MCF 10A (cell line): ENCODE results near the gene ZNF611. TPM values are rescaled to one million over a fixed set of nuclear protein-coding genes. Genes with fewer than 3 reads are reported as not detected.
"Not testable (repeated sequence)": the region's sequence is repeated elsewhere in the genome, so short reads cannot be mapped to it uniquely, and the experiment has no call there.

Experiments
- BruUV-seq: library from RNA; stranded (reverse); fragments of 400-500 nt; replicated peaks from 2 replicates; lab custom pipeline; 2021; lab: Mats Ljungman, UMichigan
- CTCF ChIA-PET: fragments of 300-600 bp; sonication (Branson Sonifier 250); formaldehyde crosslinking; extraction: SDS; loops from one replicate; lab custom pipeline; 2021; ENCODE audit warnings: antibody characterized with exemption, inconsistent platforms; lab: Yijun Ruan, JAX
- POLR2A ChIA-PET: fragments of 300-600, 350-650 bp; sonication (Branson Sonifier 250); formaldehyde crosslinking; extraction: SDS; loops from one replicate; lab custom pipeline; 2020; ENCODE audit warnings: antibody characterized with exemption, inconsistent platforms; lab: Yijun Ruan, JAX
- DNase-seq: peaks from one replicate; pipeline ENCODE4 v3.0.0-alpha.2; 2018; ENCODE audit not compliant: unreplicated experiment
- H3K27ac Mint-ChIP-seq: one replicate; pipeline ENCODE4 v1.8.0; 2022; ENCODE audit warnings: mild to moderate bottlenecking, low read depth, mixed read lengths; ENCODE audit not compliant: unreplicated experiment
- H3K27me3 Mint-ChIP-seq: one replicate; pipeline ENCODE4 v1.8.0; 2022; ENCODE audit warnings: mixed read lengths; ENCODE audit not compliant: insufficient read depth, unreplicated experiment
- H3K36me3 Mint-ChIP-seq: one replicate; pipeline ENCODE4 v1.8.0; 2022; ENCODE audit warnings: mild to moderate bottlenecking, moderate library complexity, mixed read lengths; ENCODE audit not compliant: insufficient read depth, unreplicated experiment
- H3K4me1 Mint-ChIP-seq: one replicate; pipeline ENCODE4 v1.8.0; 2022; ENCODE audit warnings: mixed read lengths; ENCODE audit not compliant: insufficient read depth, unreplicated experiment
- H3K4me3 Mint-ChIP-seq: one replicate; pipeline ENCODE4 v1.8.0; 2022; ENCODE audit warnings: mild to moderate bottlenecking, moderate library complexity, mixed read lengths; ENCODE audit not compliant: unreplicated experiment
- H3K9me3 Mint-ChIP-seq: one replicate; pipeline ENCODE4 v1.8.0; 2022; ENCODE audit warnings: mixed read lengths; ENCODE audit not compliant: unreplicated experiment
- CTCF ChIP-seq: fragments of 200-600 bp; IDR thresholded peaks from one replicate; pipeline ENCODE4 v1.8.0; 2022; ENCODE audit warnings: antibody characterized with exemption, mild to moderate bottlenecking; ENCODE audit not compliant: unreplicated experiment
- intact Hi-C: fragments of 100-400 bp; cut with micrococcal nuclease; formaldehyde crosslinking; loops from 2 replicates; pipeline ENCODE4 v1.14.1; 2022
- total RNA-seq: library from RNA; stranded (reverse); gene quantifications from 2 replicates; pipeline ENCODE4 v1.2.3, GENCODE V29; 2022

Gene ZNF611
- total RNA-seq, 1 experiment from 2014 or later: 12.6 TPM

GRCh38 chr19:52735734-52736133 lies 890 bp upstream of the ZNF611 start:
- H3K27me3 Mint-ChIP-seq: no peaks in the 10 kb centered on the region
- peak; percentile 60 for DNase-seq
- BruUV-seq: no TSS peak
- intact Hi-C loops: loop anchor here (1.0 to 10.0 kb wide), 3 partner anchors 187 to 598 kb away; partner anchors contain the start of genes ZNF845 and ZNF888
- H3K27ac Mint-ChIP-seq: peak overlapping the region; percentile 92
- H3K9me3 Mint-ChIP-seq: no peaks in the 10 kb centered on the region
- H3K36me3 Mint-ChIP-seq: peaks cover 4% of the 10 kb centered on the region
- ChIA-PET CTCF (interaction anchor here (0.6 to 1.1 kb wide), 4 partner anchors 67 to 1067 kb away, joined by 3 to 5 read pairs (median 3); no protein-coding TSS in a partner anchor), POLR2A (interaction anchor here (0.6 to 1.8 kb wide), 18 partner anchors 9 to 755 kb away, joined by 3 to 9 read pairs (median 4); partner anchors contain the start of gene ZNF83)
- peaks cover 11% of the 10 kb centered on the region for H3K4me1 Mint-ChIP-seq
- TF ChIP-seq CTCF: no peak
- peak overlapping the region; percentile 73 for H3K4me3 Mint-ChIP-seq

- peak overlapping the region; percentile 73 for H3K4me3 Mint-ChIP-seq
- intact Hi-C loops: loop anchor here (1.0 to 10.0 kb wide), 4 partner anchors 42 to 200 kb away; partner anchors contain the start of gene ZNF888
These were observed 432 bp downstream of the ZNF611 start for GRCh38 chr19:52734331-52734892.

DNA sequence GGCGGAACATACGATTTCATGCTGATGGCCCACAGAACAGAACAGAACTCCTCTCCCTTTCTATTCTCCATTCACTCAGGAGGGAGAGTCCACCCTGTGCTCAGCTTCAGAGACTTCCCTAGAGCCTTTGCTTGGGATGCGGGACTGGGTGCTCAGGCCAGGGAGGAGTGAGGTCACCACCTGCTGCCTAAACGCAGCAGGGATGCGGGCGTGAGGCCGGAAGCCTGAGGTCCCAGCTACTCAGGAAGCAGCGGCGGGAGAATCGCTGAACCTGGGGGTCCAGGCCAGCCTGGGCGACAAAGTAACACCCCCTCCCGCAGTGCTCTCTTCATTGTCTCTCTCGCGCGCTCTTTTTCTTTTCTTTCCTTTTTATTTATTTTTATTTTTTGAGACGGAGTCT lies 8.8 kb downstream of the ZNF611 start:
- H3K27me3 Mint-ChIP-seq, intact Hi-C loops, H3K27ac Mint-ChIP-seq, POLR2A ChIA-PET, BruUV-seq, DNase-seq, H3K9me3 Mint-ChIP-seq, CTCF ChIA-PET, H3K4me3 Mint-ChIP-seq: not testable (repeated sequence)
- Mint-ChIP-seq H3K36me3 (peaks cover 27% of the 10 kb centered on the region), H3K4me1 (peaks cover 22% of the 10 kb centered on the region)

More at GRCh38 chr19:52734331-52734892, 432 bp downstream of the ZNF611 start:
- ChIA-PET POLR2A (interaction anchor here (0.6 to 1.4 kb wide), 6 partner anchors 10 to 1193 kb away, joined by 3 to 9 read pairs (median 3); no protein-coding TSS in a partner anchor), CTCF (no interaction called here)
- peaks cover 4% of the 10 kb centered on the region for H3K36me3 Mint-ChIP-seq
- TSS peak; percentile 83 for BruUV-seq
- peak; percentile 15 for DNase-seq
- H3K4me1 Mint-ChIP-seq: peaks cover 11% of the 10 kb centered on the region
- no peak for TF ChIP-seq CTCF
- no peaks in the 10 kb centered on the region for H3K27me3 Mint-ChIP-seq
- no peaks in the 10 kb centered on the region for H3K9me3 Mint-ChIP-seq
- peak overlapping the region; percentile 92 for H3K27ac Mint-ChIP-seq

- intact Hi-C loops: no loop called here
- TF ChIP-seq CTCF: no peak
- CTCF ChIA-PET: no interaction called here
- POLR2A ChIA-PET: no interaction called here
- Mint-ChIP-seq H3K4me1 (peaks cover 22% of the 10 kb centered on the region), H3K4me3 (no peak overlapping the region), H3K27me3 (no peaks in the 10 kb centered on the region), H3K9me3 (no peaks in the 10 kb centered on the region), H3K36me3 (peaks cover 27% of the 10 kb centered on the region), H3K27ac (no peak overlapping the region)
- no peak for DNase-seq
- BruUV-seq: no TSS peak
These were observed 9.3 kb downstream of the ZNF611 start for GRCh38 chr19:52725528-52725961.
